Stimulated activated CD4-positive, alpha-beta T cell treated with anti-CD3 and anti-CD28 coated beads, Interleukin-1b, Interleukin-23, amount 100 ng/mL, for 48 hours (primary cell): Measurements from ENCODE around the gene TVP23C.
"Not testable (repeated sequence)": the region's sequence is repeated elsewhere in the genome, so short reads cannot be mapped to it uniquely, and the experiment has no call there.

Source experiments
- DNase-seq: peaks from one replicate; pipeline ENCODE4 v3.0.0-alpha.2; 2020

TVP23C gene

DNA sequence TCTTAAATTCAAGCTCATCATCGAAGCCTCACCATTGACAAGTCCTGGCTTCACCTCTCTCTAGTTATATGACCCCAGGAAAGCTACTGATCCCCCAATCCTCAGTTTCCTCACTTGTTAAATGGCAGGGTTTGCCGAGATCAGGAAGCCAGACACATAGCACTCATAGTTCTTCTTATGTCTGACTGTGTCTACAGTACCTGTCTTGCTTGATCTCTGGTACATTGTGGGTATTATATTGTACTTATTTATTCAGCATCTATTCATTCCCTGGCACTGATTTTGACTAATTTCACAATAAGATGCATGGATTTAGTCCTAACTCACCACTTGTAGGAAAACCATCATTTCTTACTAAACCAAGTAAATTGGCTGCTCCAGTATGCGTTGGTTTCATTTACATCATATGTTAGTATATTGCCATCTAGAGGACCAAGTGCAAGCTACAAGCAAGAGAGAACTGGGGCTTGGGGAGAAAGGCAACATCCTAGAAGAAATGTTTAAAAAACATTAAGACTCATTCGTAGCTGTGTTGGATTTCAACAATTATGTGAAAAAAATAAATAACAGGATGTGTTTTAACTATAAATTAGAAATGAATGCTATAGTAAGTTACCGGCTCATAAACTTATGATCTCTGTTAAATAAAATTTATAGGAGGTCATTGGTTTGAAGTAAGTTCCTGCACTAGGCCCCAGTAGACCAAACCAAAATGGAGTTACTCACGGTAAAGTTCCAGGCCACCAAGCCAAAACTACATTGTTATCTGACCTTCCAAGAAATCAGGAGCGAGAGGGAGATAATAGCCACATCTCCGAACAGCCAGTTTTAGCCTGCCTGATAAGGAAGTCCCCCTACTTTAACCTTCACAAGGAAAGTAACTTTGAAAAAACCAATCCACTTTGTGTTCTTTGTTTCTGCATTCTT lies 36.7 kb downstream of the TVP23C start:
- DNase-seq = not testable (repeated sequence)

DNA sequence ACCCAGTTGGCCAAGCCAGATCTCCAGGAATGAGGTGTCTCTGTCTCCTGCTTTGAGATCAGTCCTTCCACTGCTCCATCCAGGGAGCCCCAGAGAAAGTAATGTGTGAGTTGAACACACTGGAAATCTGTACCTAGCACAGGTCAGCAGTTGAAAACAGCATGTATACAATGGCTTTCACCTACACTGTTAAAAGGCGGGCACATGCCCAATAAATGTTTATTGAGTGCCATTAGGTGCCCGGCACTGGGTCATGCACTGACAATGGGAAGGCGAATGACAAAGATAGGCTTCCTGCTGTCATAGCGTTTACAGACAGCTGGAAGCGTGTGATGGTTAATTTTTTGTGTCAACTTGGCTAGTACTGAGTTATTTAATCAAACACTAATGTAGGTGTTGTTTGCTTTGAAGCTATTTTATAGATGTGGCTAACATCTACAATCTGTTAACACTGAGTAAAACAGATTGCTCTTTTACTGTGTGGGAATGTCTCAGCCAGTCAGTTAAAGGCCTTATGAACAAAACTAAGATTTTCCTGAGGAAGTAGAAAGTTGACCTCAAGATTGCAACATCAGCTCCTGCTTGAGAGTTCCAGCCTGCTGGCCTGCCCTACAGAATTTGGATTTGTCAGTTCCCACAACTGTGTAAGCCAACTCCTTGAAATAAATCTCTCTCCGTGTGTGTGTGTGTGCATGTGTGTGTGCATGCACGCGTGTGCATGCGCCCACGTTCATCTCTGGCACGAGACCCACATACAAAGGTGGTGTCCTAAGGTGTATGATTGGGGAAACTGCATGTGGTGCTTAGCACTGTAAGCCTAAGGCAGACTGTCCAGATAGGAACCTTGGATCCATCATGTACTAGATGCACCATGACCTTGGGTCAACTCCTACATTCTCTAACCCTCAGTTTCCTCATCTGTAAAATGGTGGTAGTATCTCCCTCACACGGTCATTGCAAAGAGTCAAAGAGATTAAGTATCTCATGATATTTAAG lies 38.0 kb downstream of the TVP23C start:
- DNase-seq = not testable (repeated sequence)

DNA sequence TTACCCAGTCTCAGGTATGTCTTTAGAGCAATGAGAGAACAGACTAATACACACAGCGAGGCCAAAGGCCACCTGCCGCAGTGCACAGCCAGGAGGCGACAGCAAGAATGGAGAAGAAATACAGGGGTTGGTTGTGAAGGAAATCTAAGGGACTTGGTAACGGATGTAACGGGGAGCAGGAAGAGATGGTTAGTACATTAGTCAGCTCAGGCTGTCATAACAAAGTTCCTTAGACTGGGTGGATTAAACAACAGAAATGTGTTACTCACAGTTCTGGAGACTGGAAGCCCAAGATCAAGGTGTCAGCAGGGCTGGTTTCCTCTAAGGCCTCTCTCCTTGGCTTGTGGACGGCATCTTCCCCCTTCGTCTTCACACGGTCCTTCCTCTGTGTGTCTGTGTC lies 47.1 kb downstream of the TVP23C start:
- no peak for DNase-seq

DNA sequence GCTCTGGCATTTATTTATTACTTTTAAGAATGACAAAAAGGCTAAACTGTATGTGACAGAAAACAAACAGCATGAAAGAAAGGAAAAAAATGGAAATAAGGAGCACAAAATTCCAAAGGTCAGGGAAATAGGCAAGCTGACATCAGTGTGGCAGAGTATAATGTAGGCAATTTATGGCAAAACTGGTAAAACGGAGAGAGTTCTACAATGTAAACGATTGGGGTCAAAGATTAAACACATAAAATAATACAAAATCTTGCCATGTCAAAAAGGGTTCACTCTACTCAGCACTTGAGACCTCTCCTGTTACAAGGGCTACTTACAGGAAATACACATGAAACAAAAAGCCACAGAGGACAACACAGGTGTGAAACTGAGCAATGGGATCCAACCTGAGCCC lies 48.8 kb downstream of the TVP23C start:
- no peak for DNase-seq

DNA sequence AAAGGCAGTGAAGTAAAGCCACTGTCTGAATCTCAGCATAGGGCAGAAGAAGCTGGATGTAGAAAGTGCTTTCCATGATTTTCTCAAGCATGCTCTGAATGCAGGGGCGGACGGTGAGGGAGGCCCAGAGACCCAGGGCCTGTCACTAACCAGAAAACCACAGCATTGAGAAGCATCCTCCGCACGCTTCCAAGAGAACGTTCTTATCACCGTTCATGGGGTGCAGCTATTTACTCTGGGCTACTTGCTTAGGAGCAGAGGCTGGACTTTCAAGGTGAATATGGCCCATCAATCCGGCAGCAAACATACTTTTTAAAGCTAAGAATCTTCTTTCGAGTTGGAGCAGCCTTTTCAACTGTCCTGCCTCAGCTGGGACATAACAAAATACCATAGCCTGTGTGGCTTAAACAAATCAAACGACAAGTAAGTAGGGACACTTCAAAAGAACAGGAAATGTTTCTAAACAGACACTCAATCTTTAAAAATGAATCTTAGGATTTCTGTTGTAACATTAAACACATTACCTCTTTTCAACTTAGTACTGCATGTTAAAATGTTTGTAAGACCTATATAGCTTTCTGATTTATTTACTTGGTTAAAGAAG lies 49.3 kb downstream of the TVP23C start:
- DNase-seq = no peak

DNA sequence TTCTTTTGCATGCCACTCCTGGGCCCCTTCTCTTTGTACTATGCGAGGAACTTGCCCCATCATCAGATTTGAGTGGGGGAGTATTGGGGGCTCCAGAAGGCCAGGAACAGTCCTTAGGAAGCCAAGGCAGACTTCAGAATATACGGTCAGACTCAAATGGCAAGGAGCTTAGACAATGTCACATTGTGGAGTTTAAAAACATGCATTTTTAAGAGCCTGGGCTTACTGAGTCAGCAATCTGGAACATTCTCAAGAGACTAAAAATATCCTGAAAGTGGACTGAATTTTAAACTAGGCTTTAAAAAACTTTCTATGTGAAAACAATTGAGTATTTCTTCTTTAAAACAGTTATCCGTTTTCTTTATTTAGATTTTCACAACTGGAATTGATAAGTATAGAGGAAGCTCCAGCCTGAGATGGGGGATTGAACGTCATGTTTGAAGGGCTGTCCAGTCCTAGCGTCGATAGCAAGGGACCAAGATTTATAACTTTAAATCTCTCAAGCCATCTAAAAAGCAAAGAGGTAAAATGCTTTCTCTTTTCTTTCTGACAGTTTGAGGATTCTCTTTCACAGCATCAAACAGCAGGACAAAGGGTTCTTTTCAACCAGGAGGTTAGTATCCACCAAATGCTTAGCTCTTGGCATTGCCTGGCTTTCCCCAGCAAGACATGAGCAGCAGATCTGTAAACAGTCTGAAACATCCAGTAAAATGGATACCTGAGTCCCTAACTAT lies 50.1 kb downstream of the TVP23C start:
- no peak for DNase-seq

DNA sequence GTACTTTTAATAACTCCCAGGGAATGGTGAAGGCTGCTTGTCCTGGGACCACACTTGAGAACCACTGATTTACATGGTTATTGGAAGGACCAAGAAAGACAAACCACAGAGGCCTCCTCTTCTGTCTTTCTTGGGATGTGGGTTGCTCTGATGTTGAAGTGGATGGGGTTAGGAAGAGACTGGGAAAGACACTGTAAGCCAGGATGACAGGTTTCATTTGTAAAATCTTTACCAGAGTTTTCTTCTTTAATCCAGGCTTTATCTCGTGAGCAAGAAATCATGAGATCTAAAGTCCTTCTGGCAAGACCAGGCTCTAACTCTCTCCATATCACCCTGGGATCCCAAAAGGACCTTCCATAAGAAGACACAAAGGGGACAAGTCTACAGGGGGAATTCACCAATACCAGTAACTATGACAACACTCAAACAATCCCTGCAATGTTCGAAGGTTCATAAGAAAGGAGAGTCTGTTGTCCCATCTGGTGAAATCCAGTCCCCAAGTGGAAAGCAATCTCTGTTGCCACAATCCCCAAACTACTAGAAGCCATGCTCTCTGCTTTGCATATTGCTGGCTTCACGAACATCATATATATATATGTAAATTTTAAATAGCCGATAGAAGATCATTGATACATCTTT lies 51.1 kb downstream of the TVP23C start:
- no peak for DNase-seq

DNA sequence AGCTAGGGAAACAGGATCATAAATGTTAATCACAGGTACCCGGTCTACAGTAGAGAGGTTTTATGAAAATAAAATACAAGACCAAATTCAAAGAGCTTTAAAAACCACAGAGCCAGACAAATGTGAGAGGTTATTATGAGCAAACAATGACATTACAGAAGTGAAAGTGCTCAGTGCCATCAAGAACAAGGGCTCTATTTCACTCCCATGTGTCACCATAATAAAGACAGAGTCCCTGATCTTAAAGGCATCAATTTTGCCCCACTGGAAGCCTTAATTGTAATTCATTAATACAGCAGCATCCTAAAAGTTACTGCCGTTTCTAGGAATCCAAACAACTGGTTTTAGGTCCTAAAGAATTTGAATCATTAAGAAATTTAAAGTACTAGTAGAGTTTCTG lies 52.1 kb downstream of the TVP23C start:
- DNase-seq = no peak

DNA sequence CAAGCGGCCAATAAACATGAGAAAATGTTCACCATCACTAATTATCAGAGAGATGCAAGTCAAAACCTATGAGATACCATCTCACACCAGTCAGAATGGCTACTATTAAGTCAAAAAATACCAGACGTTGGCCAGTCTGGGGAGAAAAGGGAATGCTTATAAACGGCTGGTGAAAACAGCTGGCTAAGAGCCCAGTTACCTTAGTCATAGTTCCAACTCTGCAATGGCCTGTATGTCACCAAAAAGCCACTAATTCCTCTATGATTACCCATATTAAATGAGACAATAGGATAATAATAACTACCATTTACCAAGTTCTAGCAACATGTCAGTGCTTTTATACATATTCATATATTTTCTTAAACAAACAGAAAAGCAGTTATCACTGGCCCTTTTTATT lies 52.9 kb downstream of the TVP23C start:
- DNase-seq = no peak

DNA sequence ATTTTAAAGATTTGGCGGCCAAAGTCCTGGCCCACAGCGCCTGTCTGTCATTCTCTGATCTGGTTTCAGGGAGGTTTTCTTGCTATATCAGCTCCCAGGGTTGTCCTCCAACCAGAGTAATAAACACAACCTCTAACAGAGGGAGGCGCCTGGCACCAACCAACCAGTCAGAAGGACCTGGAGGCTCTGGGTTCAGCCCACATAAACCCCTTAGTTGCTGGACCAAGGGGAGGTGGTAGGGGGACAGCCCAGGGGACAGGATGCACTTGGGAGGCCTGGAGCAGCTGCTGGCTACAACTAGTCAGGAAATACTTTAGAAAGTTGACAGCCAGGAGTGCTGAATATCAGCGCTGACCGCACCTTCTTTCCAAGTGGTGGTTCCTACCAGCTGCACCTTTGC lies 54.2 kb downstream of the TVP23C start:
- DNase-seq = no peak

DNA sequence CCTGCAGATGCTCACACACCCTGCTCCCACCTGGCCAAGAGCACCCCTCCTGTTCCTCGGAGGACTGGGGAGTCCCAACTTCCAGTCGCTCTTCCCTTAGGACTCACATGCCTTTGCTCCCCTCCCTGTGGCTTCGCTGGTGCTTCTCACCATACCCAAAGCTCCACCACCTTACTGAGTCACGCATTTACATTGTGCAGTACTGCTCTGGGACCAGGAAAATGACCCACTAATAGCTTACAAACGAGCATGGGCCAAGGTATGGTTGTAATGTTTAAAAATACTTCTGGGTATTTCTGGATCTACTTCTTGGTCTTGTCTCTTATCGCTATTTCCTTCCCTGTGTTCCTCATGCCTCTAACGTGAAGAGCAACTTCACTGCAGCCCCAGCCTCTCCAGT lies 54.8 kb downstream of the TVP23C start:
- DNase-seq = no peak

DNA sequence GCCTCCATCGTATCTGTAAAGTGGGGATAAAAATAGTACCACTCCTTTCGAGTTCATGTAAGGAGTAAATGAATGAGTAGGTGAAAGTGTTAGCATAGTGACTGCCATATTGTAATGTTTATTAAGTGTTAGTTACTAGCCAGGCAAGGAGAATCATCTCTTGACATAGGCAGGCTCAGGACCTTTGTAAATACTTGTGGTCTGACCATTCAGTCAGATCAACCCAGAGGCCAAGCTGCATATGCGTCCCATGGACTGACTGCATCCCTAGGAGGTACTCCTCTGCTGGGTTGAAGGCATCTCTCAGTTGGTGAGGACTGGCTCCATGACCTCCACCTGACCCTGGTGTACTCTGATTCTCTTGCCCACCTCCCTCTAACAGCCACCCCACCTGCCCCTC lies 55.4 kb downstream of the TVP23C start:
- DNase-seq = no peak

DNA sequence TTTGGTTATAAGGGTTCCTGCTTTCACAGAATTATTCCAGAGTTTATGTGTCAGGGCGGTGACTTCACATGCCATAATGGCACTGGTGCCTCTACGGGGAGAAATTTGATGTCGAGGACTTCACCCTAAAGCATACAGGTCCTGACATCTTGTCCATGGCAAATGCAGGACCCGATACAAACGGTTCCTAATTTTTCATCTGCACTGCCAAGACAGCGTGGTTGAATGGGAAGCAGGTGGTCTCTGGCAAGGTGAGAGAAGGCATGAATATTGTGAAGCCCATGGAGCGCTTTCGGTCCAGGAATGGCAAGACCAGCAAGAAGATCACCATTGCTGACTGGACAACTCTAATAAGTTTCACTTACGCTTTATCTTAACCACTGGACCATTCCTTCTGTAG lies 56.3 kb downstream of the TVP23C start:
- DNase-seq = no peak

DNA sequence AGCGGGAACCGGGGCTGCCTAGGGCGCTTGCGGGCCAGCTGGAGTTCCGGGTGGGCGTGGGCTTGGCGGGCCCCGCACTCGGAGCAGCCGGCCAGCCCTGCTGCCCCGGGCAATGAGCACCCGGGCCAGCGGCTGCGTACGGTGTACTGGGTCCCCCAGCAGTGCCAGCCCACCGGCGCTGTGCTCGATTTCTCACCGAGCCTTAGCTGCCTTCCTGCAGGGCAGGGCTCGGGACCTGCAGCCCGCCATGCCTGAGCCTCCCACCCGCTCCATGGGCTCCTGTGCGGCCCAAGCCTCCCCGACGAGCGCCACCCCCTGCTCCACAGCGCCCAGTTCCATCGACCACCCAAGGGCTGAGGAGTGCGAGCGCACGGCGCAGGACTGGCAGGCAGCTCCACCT lies 57.6 kb downstream of the TVP23C start:
- not testable (repeated sequence) for DNase-seq

DNA sequence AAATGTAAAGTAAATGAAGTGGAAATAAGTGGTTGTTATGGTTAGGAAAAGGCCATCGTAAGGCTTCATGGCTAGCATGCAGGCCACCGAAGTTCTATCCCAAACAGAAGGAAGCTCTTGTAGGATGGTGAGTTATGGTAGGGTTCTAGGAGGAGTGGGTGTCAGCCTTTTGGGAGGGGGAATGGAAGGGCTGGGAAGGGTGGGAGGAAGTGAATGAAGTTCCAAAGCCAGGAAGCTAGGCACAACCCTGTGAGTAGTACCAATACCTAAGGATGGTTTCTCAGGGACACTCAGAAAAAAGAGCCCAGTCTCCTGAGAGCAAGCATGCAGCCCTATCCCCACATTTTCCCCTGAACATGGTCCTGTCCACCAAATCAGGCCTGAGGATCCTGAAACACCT lies 59.6 kb downstream of the TVP23C start:
- no peak for DNase-seq

DNA sequence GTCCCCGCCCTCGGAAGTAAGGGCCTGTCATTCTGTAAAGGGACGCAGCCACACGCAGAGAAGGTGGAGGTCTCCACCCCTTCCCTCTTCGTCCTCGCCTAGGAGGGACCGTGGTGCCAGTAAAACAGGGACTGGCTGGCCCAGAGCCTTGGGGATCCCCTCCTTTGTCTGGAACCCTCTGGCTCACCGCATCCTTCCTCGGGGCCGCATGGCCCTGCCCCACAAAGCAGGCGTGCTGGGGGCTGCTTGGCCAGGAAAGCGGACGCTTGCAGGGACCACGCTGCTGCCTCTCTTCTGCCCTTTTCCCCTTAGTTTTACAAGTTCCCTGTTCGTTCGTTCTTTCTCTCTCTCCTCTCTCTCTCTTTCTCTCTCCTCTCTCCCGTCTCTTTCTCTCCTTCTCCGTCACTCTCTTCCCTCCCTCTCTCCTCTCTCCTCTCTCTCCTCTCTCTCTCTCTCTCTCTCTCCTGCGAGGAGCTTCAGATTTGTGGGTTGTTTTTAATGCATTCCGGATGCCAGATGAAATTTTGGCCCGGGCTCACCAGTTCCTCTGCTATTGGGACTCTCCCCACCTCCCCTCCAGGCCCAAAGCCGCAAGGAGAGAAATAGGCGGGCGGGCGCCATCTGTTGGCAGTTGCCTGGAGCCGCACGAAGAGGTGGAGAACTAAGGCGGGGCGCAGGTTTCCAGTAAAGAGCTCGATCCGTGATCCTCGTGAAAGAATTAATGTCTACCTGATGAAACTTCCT lies 60.7 kb downstream of the TVP23C start:
- DNase-seq = peak; percentile 80

DNA sequence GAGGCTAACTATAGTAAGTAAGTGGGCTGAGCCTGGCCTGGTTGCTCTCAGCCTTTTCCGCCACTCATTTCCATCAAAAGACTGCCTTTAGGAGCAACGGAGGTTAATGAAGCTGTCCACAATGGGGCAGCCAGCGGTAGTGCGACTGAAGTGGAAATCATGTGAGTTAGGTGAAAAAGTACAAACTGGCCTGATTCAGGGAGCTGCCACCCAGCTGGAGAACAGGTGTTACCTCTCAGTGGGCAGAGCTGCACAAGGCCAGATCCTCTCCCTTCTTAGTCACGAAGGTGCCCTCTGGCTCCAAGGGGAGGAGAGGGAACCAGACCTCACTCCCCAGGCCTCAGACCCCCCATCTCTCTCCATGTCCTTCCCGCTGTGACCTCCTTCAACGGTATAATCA lies 61.5 kb downstream of the TVP23C start:
- DNase-seq = no peak

DNA sequence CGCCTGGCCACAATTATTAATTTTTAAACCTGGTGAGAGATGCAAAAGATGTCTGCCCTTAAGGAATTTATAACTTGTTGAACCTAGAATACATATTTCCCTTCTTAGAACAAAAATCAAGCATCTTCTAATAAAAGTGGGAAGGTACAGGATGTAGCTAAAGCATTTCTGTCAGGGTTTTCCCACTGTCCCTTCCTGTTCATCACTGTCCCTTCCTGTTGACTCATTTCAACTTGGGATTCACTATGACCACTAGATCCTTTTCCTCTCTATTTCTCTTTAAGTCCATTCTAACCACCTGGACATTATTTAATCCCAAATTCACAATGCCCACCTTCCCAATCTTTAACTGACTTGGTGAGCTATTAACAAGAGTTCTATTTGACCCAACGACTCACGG lies 62.0 kb downstream of the TVP23C start:
- no peak for DNase-seq

DNA sequence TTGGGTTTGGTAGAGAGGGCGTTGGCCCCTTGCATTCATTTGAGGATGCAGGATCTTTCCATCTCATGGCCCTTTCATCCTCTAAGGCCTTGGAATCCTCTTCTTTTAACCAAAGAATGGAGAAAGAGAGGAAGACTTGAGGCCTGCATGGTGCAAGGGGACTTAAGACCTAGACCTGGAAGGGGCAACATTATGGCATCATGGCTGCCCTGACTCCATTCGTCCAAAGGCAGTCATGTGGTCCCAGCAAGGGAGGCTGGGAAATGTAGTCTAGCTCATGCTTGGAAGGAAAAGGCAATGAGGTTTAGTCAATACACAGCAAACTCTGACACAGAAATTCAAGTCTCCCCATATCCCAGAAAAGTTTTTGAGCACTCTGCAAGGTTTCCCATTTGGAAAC lies 65.2 kb downstream of the TVP23C start:
- no peak for DNase-seq

DNA sequence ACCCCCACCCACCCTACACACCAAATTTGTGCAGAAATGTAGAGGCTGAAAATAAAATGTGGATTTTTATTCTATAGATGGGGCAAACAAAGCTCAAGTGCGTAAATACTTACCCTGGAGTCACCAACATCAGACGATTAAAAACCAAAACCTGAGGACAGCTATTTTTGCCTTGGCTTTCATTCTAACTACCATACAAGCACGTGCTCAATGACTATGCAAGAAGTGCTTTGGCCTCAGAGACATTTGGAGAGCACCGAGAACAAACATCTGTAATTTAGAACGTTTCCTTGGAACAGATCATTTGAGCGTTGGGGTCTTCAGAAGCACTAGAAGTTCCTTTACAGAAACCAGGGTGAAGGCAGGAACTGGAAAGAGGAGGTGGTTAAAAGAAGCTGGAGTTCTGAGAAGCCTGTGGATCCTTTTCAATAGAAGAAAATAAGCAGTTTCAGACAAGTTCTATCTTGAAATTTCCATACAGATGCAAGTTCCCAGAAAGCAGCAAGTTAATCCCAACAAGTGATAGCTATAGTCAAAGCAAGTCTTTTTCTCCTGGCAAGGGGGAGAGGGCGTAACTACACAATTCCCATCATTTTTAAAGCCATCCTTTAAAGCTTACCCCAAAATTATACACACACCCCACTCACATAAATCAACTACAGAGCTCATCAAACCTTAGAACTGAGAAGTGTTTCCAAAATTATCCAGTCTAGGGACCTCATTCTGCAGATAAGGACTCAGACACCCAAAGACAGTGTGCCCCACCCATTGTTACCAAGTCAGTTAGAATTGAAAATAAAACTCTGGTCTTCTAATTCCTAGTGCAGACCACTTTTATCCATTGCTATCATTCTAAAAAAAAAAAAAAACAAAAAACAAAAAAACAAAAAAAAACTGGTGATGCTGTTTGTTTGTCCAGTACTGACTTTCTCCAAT lies 66.3 kb downstream of the TVP23C start:
- DNase-seq = no peak
